ENCODE data around the gene TMEM14A. TPM values are rescaled to one million over a fixed set of nuclear protein-coding genes. Genes with fewer than 3 reads are reported as not detected.
A peak's percentile ranks its signal among the peaks of the same experiment; 100 is the strongest.

TMEM14A gene
- polyA plus RNA-seq, 1 experiment = 55.6 TPM

GRCh38 chr6:52664186-52664990, 6.5 kb upstream of the TMEM14A start:
- Histone ChIP-seq H3K4me3 (ENCODE audit: low read depth, low read length) (peak overlapping the region; percentile 76), H3K27ac (ENCODE audit: low read depth, low read length) (no peak overlapping the region), H3K9me3 (ENCODE audit: control insufficient read depth, insufficient read depth, low read length) (no peaks in the 10 kb centered on the region), H3K27me3 (ENCODE audit: control insufficient read depth, insufficient read depth, low read length) (no peaks in the 10 kb centered on the region)
- ChIA-PET CTCF (interaction anchor here (1.1 to 1.5 kb wide), 7 partner anchors 14 to 264 kb away, joined by 3 to 21 read pairs (median 4); no protein-coding TSS in a partner anchor), POLR2A (no interaction called here)
- DNase-seq (ENCODE audit: low read depth, low spot score) = peak; percentile 88
- no peak for TF ChIP-seq CTCF (IDR thresholded peaks at IDR 0.05; ENCODE audit: low read depth, low read length)

DNA sequence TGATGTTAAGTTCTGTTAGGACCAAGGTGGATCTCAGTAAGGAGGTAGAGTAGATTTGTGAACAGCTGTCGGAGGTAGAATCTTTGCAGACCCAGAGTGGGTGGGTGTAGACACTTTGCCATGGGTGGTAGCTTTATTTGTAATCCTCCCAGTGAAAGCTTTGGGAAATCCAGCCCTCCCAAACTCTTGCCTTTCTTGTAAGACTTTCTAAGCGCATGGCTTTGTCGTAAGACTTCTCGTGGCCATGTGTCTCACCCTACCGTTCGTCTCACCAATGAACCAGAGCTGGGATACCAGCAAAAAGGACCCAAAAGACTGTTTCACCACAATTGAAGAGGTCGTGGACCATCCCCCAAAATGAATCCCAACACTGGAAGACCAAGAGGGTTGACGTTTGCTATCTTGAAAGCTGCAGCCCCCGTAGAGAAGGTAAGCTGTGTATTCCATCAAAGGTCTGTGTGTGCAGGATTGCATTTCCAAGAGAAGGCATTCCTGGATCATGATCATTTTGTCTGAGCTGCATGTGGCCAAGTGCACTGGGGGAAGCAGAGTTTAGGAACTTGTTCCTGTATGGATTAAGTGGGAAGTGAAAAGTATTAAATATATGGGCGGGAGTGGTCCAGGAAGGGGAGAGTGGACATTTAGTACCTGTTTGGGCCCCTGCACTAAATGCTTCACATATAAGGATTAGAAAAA, 5.8 kb upstream of the TMEM14A start:
- CTCF ChIA-PET = interaction anchor here (0.9 to 1.5 kb wide), 9 partner anchors 13 to 379 kb away, joined by 3 to 21 read pairs (median 4); no protein-coding TSS in a partner anchor
- POLR2A ChIA-PET = interaction anchor here (0.6 kb wide), 1 partner anchor 165 kb away, joined by 3 read pairs; no protein-coding TSS in a partner anchor
- TF ChIP-seq CTCF (IDR thresholded peaks at IDR 0.05; ENCODE audit: low read depth, low read length) = no peak
- H3K27ac ChIP-seq (ENCODE audit: low read depth, low read length) = no peak overlapping the region
- no peaks in the 10 kb centered on the region for H3K9me3 ChIP-seq (ENCODE audit: control insufficient read depth, insufficient read depth, low read length)
- DNase-seq (ENCODE audit: low read depth, low spot score) = no peak
- no peaks in the 10 kb centered on the region for H3K27me3 ChIP-seq (ENCODE audit: control insufficient read depth, insufficient read depth, low read length)
- peak overlapping the region; percentile 76 for H3K4me3 ChIP-seq (ENCODE audit: low read depth, low read length)

DNA sequence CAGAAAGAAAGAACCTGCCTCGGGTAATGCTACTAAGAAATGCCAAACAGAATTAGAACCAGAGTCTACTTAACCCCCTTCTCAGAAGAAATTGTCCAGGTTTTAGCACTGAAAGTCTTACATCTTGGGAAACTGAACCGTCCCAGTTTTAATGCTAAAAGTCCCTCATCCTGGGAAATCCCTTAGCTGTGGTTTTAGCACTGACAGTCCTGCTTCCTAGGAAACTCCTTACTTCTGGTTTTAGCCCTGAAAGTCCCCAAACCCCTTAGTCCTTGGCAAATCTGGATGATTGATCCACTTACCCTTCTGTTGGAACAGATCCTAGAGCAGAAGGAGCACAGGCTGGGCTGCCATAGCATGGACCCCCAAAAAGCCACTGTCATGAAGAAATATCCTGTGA, 4.8 kb upstream of the TMEM14A start:
- no peak for DNase-seq (ENCODE audit: low read depth, low spot score)
- Histone ChIP-seq H3K27me3 (ENCODE audit: control insufficient read depth, insufficient read depth, low read length) (no peaks in the 10 kb centered on the region), H3K9me3 (ENCODE audit: control insufficient read depth, insufficient read depth, low read length) (no peaks in the 10 kb centered on the region), H3K4me3 (ENCODE audit: low read depth, low read length) (peak overlapping the region; percentile 26), H3K27ac (ENCODE audit: low read depth, low read length) (no peak overlapping the region)
- ChIA-PET CTCF (no interaction called here), POLR2A (no interaction called here)
- TF ChIP-seq CTCF (IDR thresholded peaks at IDR 0.05; ENCODE audit: low read depth, low read length) = no peak

DNA sequence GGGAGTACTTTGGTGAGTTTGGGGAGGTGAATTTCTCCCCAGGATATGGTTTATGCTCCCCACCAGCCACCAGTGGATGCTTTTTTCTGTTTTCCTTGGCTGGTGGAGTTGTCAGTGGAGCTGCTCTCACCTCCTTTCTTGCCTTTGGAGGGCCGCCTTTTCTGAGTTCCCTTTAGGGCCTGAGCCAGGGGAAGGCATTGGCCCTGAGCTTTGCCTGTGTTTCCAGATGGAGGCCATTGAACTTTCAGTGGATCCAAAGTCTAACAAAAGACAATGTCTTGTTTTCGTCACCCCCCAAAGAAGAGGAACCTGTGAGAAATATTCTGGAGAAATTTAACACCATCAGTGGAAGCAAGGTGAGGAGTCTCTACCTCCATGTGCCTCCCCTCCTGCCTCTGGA, 4.4 kb upstream of the TMEM14A start:
- no peaks in the 10 kb centered on the region for H3K27me3 ChIP-seq (ENCODE audit: control insufficient read depth, insufficient read depth, low read length)
- no peak overlapping the region for H3K4me3 ChIP-seq (ENCODE audit: low read depth, low read length)
- H3K9me3 ChIP-seq (ENCODE audit: control insufficient read depth, insufficient read depth, low read length) = no peaks in the 10 kb centered on the region
- H3K27ac ChIP-seq (ENCODE audit: low read depth, low read length) = no peak overlapping the region
- no peak for TF ChIP-seq CTCF (IDR thresholded peaks at IDR 0.05; ENCODE audit: low read depth, low read length)
- CTCF ChIA-PET = no interaction called here
- POLR2A ChIA-PET = no interaction called here
- no peak for DNase-seq (ENCODE audit: low read depth, low spot score)

GRCh38 chr6:52667572-52667971, 3.3 kb upstream of the TMEM14A start:
- no peak for TF ChIP-seq CTCF (IDR thresholded peaks at IDR 0.05; ENCODE audit: low read depth, low read length)
- POLR2A ChIA-PET = no interaction called here
- no peak for DNase-seq (ENCODE audit: low read depth, low spot score)
- Histone ChIP-seq H3K9me3 (ENCODE audit: control insufficient read depth, insufficient read depth, low read length) (no peaks in the 10 kb centered on the region), H3K27me3 (ENCODE audit: control insufficient read depth, insufficient read depth, low read length) (no peaks in the 10 kb centered on the region), H3K27ac (ENCODE audit: low read depth, low read length) (no peak overlapping the region), H3K4me3 (ENCODE audit: low read depth, low read length) (no peak overlapping the region)
- CTCF ChIA-PET = interaction anchor here (1.1 to 1.4 kb wide), 4 partner anchors 16 to 404 kb away, joined by 3 to 6 read pairs (median 4); no protein-coding TSS in a partner anchor
